ENCODE results near the gene CLEC2B.

The CLEC2B gene

GRCh38 chr12:9868311-9868801 is 798 bp downstream of the CLEC2B start:
- DNase-seq, result no peak

- no peak for DNase-seq
These were observed 1.6 kb downstream of the CLEC2B start for GRCh38 chr12:9867531-9867930.

- DNase-seq, result no peak
These were observed 2.3 kb downstream of the CLEC2B start for GRCh38 chr12:9866860-9867269.

- no peak for DNase-seq
These were observed 4.1 kb downstream of the CLEC2B start for GRCh38 chr12:9864913-9865675.

GRCh38 chr12:9858135-9858534 is 11.0 kb downstream of the CLEC2B start:
- no peak for DNase-seq

GRCh38 chr12:9856894-9857293 is 12.3 kb downstream of the CLEC2B start:
- DNase-seq, result no peak

- DNase-seq, result no peak
These were observed 13.0 kb downstream of the CLEC2B start for GRCh38 chr12:9856151-9856550.

- no peak for DNase-seq
These were observed 17.2 kb downstream of the CLEC2B start for GRCh38 chr12:9851927-9852326.

- DNase-seq, result no peak
These were observed 18.1 kb downstream of the CLEC2B start for GRCh38 chr12:9851050-9851449.

- no peak for DNase-seq
These were observed 20.3 kb downstream of the CLEC2B start for GRCh38 chr12:9848899-9849298.

GRCh38 chr12:9843407-9843806 is 25.7 kb downstream of the CLEC2B start:
- DNase-seq, result no peak

GRCh38 chr12:9831720-9832119 is 37.4 kb downstream of the CLEC2B start:
- no peak for DNase-seq

GRCh38 chr12:9829982-9830381 is 39.2 kb downstream of the CLEC2B start:
- DNase-seq, result no peak

- DNase-seq, result no peak
These were observed 39.7 kb downstream of the CLEC2B start for GRCh38 chr12:9829483-9829882.

- DNase-seq, result no peak
These were observed 41.8 kb downstream of the CLEC2B start, which contains the start of gene KLRF1 for GRCh38 chr12:9827209-9827888. Gene KLRF1, plus strand, starts transcription at chr12:9827481. Its CDS starts 64 bp downstream, at chr12:9827545.

- DNase-seq, result no peak
These were observed 48.7 kb downstream of the CLEC2B start for GRCh38 chr12:9820281-9820930.

- no peak for DNase-seq
These were observed 55.0 kb downstream of the CLEC2B start for GRCh38 chr12:9813821-9814798.

GRCh38 chr12:9811621-9812020 is 57.5 kb downstream of the CLEC2B start:
- no peak for DNase-seq

- DNase-seq, result no peak
These were observed 58.5 kb downstream of the CLEC2B start for GRCh38 chr12:9810671-9811070.

- no peak for DNase-seq
These were observed 59.3 kb downstream of the CLEC2B start for GRCh38 chr12:9809866-9810265.

GRCh38 chr12:9809338-9809737 is 59.8 kb downstream of the CLEC2B start:
- DNase-seq, result no peak

- no peak for DNase-seq
These were observed 60.6 kb downstream of the CLEC2B start for GRCh38 chr12:9808504-9808903.

All from NCI-H510A (cell line).